MCF 10A (cell line): ENCODE results near the gene TMEM131L. TPM values are rescaled to one million over a fixed set of nuclear protein-coding genes. Genes with fewer than 3 reads are reported as not detected.
A peak's percentile ranks its signal among the peaks of the same experiment; 100 is the strongest.
"Not testable (repeated sequence)": the region's sequence is repeated elsewhere in the genome, so short reads cannot be mapped to it uniquely, and the experiment has no call there.

Experiments
- BruUV-seq: library from RNA; stranded (reverse); fragments of 400-500 nt; replicated peaks from 2 replicates; lab custom pipeline; 2021; lab: Mats Ljungman, UMichigan
- CTCF ChIA-PET: fragments of 300-600 bp; sonication (Branson Sonifier 250); formaldehyde crosslinking; extraction: SDS; loops from one replicate; lab custom pipeline; 2021; ENCODE audit warnings: antibody characterized with exemption, inconsistent platforms; lab: Yijun Ruan, JAX
- POLR2A ChIA-PET: fragments of 300-600, 350-650 bp; sonication (Branson Sonifier 250); formaldehyde crosslinking; extraction: SDS; loops from one replicate; lab custom pipeline; 2020; ENCODE audit warnings: antibody characterized with exemption, inconsistent platforms; lab: Yijun Ruan, JAX
- DNase-seq: peaks from one replicate; pipeline ENCODE4 v3.0.0-alpha.2; 2018; ENCODE audit not compliant: unreplicated experiment
- H3K27ac Mint-ChIP-seq: one replicate; pipeline ENCODE4 v1.8.0; 2022; ENCODE audit warnings: mild to moderate bottlenecking, low read depth, mixed read lengths; ENCODE audit not compliant: unreplicated experiment
- H3K27me3 Mint-ChIP-seq: one replicate; pipeline ENCODE4 v1.8.0; 2022; ENCODE audit warnings: mixed read lengths; ENCODE audit not compliant: insufficient read depth, unreplicated experiment
- H3K36me3 Mint-ChIP-seq: one replicate; pipeline ENCODE4 v1.8.0; 2022; ENCODE audit warnings: mild to moderate bottlenecking, moderate library complexity, mixed read lengths; ENCODE audit not compliant: insufficient read depth, unreplicated experiment
- H3K4me1 Mint-ChIP-seq: one replicate; pipeline ENCODE4 v1.8.0; 2022; ENCODE audit warnings: mixed read lengths; ENCODE audit not compliant: insufficient read depth, unreplicated experiment
- H3K4me3 Mint-ChIP-seq: one replicate; pipeline ENCODE4 v1.8.0; 2022; ENCODE audit warnings: mild to moderate bottlenecking, moderate library complexity, mixed read lengths; ENCODE audit not compliant: unreplicated experiment
- H3K9me3 Mint-ChIP-seq: one replicate; pipeline ENCODE4 v1.8.0; 2022; ENCODE audit warnings: mixed read lengths; ENCODE audit not compliant: unreplicated experiment
- intact Hi-C: fragments of 100-400 bp; cut with micrococcal nuclease; formaldehyde crosslinking; loops from 2 replicates; pipeline ENCODE4 v1.14.1; 2022
- total RNA-seq: library from RNA; stranded (reverse); gene quantifications from 2 replicates; pipeline ENCODE4 v1.2.3, GENCODE V29; 2022
- TF ChIP-seq, protein P1 (sequence below): fragments of 200-600 bp; IDR thresholded peaks from one replicate; pipeline ENCODE4 v1.8.0; 2022; ENCODE audit warnings: antibody characterized with exemption, mild to moderate bottlenecking; ENCODE audit not compliant: unreplicated experiment

The TMEM131L gene
- total RNA-seq, 1 experiment from 2014 or later, result 10.1 TPM

DNA sequence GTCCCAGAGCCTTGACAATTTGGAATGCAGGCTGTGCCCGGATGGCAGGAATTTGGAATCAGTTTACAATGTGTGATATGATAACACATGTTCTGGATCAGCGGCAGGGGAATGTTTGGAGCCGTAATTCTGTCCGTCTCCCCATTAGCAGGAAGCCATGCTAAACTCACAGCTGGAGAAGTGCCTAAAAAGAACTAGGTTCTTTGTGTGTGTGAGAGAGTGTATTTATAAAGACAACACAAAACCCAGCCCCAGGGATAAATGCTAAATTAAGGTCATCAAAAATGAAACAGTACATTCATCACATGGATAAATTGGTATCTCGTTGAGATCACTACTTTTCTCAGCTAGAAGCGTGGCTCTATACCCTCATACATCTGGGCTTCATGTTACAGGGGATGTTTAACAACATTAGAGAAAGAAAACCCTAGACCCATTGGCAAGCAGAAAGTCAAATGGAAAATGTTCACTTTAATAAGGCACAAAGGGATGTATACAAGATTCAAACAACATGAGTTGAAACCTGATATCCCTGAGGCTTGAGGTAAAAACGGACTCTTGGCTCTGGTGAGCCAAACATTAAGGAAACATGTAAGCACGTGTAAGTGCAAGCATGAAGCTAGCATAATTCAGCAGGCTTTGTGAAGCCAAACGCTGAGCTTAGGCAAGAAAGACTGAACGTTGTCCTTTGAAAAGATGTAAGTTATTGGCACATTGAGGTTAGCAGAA, 18.0 kb upstream of the TMEM131L start:
- POLR2A ChIA-PET, result interaction anchor here (0.7 to 1.2 kb wide), 4 partner anchors 11 to 72 kb away, joined by 3 to 4 read pairs (median 4); partner anchors contain the start of gene TMEM131L
- intact Hi-C loops, result no loop called here
- CTCF ChIA-PET, result interaction anchor here (0.6 to 1.4 kb wide), 4 partner anchors 15 to 302 kb away, joined by 3 to 11 read pairs (median 4); no protein-coding TSS in a partner anchor
- no peak overlapping the region for H3K4me3 Mint-ChIP-seq
- peak; percentile 31 for DNase-seq
- H3K9me3 Mint-ChIP-seq, result no peaks in the 10 kb centered on the region
- H3K27ac Mint-ChIP-seq, result no peak overlapping the region
- TF ChIP-seq, protein P1, sequence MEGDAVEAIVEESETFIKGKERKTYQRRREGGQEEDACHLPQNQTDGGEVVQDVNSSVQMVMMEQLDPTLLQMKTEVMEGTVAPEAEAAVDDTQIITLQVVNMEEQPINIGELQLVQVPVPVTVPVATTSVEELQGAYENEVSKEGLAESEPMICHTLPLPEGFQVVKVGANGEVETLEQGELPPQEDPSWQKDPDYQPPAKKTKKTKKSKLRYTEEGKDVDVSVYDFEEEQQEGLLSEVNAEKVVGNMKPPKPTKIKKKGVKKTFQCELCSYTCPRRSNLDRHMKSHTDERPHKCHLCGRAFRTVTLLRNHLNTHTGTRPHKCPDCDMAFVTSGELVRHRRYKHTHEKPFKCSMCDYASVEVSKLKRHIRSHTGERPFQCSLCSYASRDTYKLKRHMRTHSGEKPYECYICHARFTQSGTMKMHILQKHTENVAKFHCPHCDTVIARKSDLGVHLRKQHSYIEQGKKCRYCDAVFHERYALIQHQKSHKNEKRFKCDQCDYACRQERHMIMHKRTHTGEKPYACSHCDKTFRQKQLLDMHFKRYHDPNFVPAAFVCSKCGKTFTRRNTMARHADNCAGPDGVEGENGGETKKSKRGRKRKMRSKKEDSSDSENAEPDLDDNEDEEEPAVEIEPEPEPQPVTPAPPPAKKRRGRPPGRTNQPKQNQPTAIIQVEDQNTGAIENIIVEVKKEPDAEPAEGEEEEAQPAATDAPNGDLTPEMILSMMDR, result no peak
- peaks cover 6% of the 10 kb centered on the region for H3K36me3 Mint-ChIP-seq
- no TSS peak for BruUV-seq
- H3K4me1 Mint-ChIP-seq, result peaks cover 7% of the 10 kb centered on the region
- no peaks in the 10 kb centered on the region for H3K27me3 Mint-ChIP-seq

DNA sequence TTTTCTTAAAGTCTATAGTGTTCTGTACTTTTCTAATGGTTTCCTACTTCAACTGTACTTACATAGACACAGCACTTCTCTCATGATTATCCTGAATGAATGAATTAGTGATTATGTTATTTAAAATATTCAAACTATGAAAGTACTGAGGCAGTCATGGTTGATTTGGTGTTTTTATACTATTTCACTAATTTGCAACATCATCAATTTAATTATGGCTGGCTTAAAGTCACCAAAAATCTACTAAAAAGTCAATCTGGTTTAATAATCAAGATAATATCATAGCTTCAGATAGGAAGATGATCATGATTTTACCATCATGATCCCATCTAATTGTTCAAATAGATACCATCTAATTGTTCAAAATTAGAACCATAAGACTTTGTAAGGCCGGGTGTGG, 16.8 kb upstream of the TMEM131L start:
- Mint-ChIP-seq H3K9me3 (no peaks in the 10 kb centered on the region), H3K36me3 (peaks cover 1% of the 10 kb centered on the region), H3K4me1 (peaks cover 7% of the 10 kb centered on the region), H3K27ac (no peak overlapping the region), H3K4me3 (no peak overlapping the region), H3K27me3 (no peaks in the 10 kb centered on the region)
- DNase-seq, result no peak
- BruUV-seq, result no TSS peak
- ChIA-PET POLR2A (interaction anchor here (0.6 to 1.2 kb wide), 2 partner anchors 11 to 70 kb away, joined by 3 to 4 read pairs; no protein-coding TSS in a partner anchor), CTCF (interaction anchor here (0.7 kb wide), 1 partner anchor 135 kb away, joined by 3 read pairs; no protein-coding TSS in a partner anchor)
- intact Hi-C loops, result no loop called here
- TF ChIP-seq, protein P1, result no peak

DNA sequence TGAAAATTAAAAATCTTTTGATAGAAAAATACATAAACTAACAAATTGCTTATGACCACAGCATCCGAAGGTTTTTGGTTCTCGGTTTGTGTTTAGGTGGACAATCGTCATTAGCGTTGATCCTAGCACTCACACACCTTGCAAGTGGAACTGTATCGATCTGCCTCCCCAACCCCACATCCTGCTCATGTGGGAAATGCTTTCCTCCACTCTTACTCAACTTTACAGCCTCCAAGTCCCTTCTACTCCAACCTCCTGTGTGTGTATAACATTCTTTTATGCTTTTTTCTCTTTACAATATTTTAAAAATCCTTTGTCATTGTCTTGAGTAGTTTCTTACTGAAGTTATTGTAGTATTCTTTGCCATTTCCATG, 15.6 kb upstream of the TMEM131L start:
- intact Hi-C loops, result no loop called here
- POLR2A ChIA-PET, result no interaction called here
- no peak for DNase-seq
- Mint-ChIP-seq H3K27ac (no peak overlapping the region), H3K36me3 (no peaks in the 10 kb centered on the region), H3K27me3 (no peaks in the 10 kb centered on the region), H3K4me3 (no peak overlapping the region), H3K4me1 (peaks cover 7% of the 10 kb centered on the region), H3K9me3 (no peaks in the 10 kb centered on the region)
- no TSS peak for BruUV-seq
- TF ChIP-seq, protein P1, result no peak
- CTCF ChIA-PET, result no interaction called here

DNA sequence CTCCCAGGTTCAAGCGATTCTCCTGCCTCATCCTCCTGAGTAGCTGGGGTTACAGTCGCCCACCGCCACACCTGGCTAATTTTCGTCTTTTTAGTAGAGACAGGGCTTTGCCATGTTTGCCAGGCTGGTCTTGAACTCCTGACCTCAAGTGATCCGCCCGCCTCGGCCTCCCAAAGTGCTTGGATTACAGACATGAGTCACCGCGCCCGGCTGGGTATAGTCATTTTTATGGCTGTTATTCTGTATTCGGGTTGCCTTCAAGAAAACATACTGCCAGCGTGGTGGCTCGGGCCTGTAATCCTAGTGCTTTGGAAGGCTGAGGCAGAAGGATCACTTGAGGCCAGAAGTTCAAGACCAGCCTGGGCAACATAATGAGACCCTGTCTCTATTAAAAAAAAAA, 15.0 kb upstream of the TMEM131L start:
- POLR2A ChIA-PET, DNase-seq, H3K4me1 Mint-ChIP-seq, intact Hi-C loops, H3K27me3 Mint-ChIP-seq, BruUV-seq, H3K9me3 Mint-ChIP-seq, H3K27ac Mint-ChIP-seq, H3K4me3 Mint-ChIP-seq, H3K36me3 Mint-ChIP-seq: not testable (repeated sequence)
- CTCF ChIA-PET, result interaction anchor here (1.2 kb wide), 1 partner anchor 106 kb away, joined by 3 read pairs; the partner anchor contains the start of gene MND1
